Lower lobe of right lung (tissue), 2 donors: ENCODE results near the gene ITGA3. TPM values are rescaled to one million over a fixed set of nuclear protein-coding genes. Genes with fewer than 3 reads are reported as not detected.
A peak's percentile ranks its signal among the peaks of the same experiment; 100 is the strongest.

ENCODE experiments used
- ATAC-seq, 2 donors: fragments of 200-7000 bp; cut with Tn5 transposase; one replicate each; pipeline ENCODE4 v1.9.1; 2020 to 2022; ENCODE audit warnings: mild to moderate bottlenecking in 2 of 2, moderate library complexity in 2 of 2
- DNase-seq: peaks from one replicate; pipeline ENCODE4 v3.0.0-alpha.2; 2020
- H3K27ac ChIP-seq: fragments of 200-600 bp; one replicate; pipeline ENCODE4 v1.8.0; 2022
- H3K27me3 ChIP-seq: fragments of 200-600 bp; one replicate; pipeline ENCODE4 v1.8.0; 2022; ENCODE audit warnings: low read depth
- H3K36me3 ChIP-seq: fragments of 200-600 bp; one replicate; pipeline ENCODE4 v1.8.0; 2022; ENCODE audit warnings: mild to moderate bottlenecking
- H3K4me1 ChIP-seq: fragments of 200-600 bp; one replicate; pipeline ENCODE4 v1.8.0; 2022
- H3K4me3 ChIP-seq: fragments of 200-600 bp; one replicate; pipeline ENCODE4 v1.8.0; 2022; ENCODE audit warnings: mild to moderate bottlenecking
- H3K9me3 ChIP-seq: fragments of 200-600 bp; one replicate; pipeline ENCODE4 v1.8.0; 2022
- intact Hi-C: fragments of 100-400 bp; cut with DNase I; formaldehyde crosslinking; loops from one replicate; pipeline ENCODE4 v1.11.0; 2022
- total RNA-seq: library from RNA; stranded (reverse); fragmentation: NEBNext Ultra II Directional; extraction: Animal tissue kit (Norgen Biotek cat#: 25700); gene quantifications from one replicate; pipeline ENCODE4 v1.2.1, GENCODE V29; 2021
- TF ChIP-seq, protein P1 (sequence below): fragments of 200-600 bp; IDR thresholded peaks from one replicate; pipeline ENCODE4 v1.8.0; 2022; ENCODE audit warnings: antibody characterized with exemption, mild to moderate bottlenecking
- donor health status: DM: no; HTN: yes; CAD: no; lungs with severe emphysema.

Gene ITGA3
- total RNA-seq, 1 donor from 2014 or later, result 162 TPM

DNA sequence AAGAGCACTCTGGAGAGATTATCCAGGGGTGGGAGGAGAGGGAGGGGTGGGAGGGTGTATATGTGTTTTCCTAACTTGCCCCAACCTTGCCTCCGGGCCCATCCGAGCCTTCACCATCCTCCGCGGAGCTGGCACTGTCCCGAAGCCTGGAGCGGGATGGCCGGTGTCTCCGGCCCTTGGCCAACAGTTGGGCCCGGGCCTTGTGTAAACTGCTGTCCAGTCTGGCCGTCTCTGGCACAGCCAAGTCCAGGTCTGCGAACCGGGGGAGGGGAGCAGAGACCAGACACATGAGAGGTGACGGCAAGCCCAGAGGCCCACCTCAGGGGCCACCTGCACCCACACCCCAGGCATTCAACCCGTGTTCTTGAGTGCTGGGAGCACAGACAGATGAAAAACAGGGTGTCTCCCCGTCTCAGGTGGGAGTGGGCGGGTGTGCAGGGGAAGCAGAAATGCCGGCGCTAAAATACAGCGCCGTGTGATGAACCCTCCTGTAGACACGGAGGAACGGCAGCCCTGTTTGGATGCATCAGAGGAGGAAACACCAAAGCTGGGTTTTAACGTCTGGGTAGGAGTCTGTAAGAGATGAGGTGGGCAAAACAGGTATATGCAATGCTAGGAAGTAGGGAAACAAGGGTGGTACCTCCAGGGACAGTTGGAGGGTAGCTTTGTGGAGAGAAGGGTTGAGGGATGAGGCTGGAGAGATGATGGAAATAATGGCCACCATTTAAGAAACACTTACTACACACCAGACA lies 62.3 kb downstream of the ITGA3 start:
- no peak overlapping the region for H3K4me3 ChIP-seq
- intact Hi-C loops, result no loop called here
- H3K27ac ChIP-seq, result no peak overlapping the region
- ATAC-seq (no peak), DNase-seq (no peak)
- H3K27me3 ChIP-seq, result peaks cover 43% of the 10 kb centered on the region
- peaks cover 8% of the 10 kb centered on the region for H3K4me1 ChIP-seq
- no peaks in the 10 kb centered on the region for H3K9me3 ChIP-seq
- TF ChIP-seq, protein P1, sequence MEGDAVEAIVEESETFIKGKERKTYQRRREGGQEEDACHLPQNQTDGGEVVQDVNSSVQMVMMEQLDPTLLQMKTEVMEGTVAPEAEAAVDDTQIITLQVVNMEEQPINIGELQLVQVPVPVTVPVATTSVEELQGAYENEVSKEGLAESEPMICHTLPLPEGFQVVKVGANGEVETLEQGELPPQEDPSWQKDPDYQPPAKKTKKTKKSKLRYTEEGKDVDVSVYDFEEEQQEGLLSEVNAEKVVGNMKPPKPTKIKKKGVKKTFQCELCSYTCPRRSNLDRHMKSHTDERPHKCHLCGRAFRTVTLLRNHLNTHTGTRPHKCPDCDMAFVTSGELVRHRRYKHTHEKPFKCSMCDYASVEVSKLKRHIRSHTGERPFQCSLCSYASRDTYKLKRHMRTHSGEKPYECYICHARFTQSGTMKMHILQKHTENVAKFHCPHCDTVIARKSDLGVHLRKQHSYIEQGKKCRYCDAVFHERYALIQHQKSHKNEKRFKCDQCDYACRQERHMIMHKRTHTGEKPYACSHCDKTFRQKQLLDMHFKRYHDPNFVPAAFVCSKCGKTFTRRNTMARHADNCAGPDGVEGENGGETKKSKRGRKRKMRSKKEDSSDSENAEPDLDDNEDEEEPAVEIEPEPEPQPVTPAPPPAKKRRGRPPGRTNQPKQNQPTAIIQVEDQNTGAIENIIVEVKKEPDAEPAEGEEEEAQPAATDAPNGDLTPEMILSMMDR, result no peak
- no peaks in the 10 kb centered on the region for H3K36me3 ChIP-seq

DNA sequence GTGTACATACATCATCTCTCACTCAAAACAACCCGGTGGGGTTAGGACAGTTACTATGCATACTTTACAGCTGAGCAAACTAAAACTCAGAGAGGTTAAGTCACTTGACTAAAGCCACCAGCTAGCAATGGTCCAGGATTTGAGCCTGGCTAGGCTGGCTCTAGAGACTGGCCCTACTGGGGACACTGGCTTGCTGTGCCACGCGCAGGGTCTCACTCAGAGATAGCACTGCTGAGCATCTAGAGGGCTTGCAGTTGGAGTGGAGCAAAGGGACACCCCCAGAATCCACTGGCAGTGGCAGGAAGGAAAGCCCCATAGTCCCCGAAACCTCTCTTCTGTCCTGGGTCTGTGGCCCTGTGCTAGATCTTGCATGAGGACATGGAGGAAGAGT lies 62.9 kb downstream of the ITGA3 start:
- intact Hi-C loops, result no loop called here

DNA sequence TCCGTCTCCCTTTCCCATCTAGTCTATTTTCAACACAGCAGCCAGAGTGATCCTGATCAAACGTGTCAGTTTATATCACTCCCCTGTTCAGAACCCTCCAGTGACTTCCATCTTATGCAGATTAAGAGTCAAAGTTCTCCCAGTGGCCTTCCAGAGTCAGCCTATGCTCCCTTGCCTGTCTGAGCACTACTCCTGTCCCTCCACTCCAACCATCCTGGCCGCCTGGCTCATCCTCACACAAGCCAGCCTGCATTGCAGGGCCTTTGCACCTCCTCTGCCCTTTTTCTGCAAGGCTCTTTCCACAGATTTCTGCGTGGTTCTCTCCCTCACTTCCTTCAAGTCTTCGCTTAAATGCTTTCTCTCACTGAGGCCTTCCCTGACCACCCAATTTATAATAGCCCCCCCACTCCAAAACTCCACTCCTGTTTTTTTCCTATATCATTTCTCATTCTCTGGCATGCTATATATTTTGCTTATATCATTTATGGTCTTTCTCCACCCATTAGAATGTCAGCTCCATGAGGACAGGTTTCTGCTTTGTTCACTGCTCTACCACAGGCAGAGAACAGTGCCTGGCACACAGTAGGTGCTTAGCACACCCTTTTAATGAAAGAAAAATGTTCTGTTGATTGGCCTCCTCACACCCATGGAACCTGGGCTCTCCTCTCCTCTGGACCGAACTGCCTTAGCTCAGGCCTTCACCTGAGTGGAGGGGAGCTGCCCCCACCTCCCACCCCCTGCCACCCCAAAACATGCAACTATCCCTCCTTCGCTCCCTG lies 64.8 kb downstream of the ITGA3 start:
- peaks cover 8% of the 10 kb centered on the region for H3K4me1 ChIP-seq
- DNase-seq, result no peak
- TF ChIP-seq, protein P1, result no peak

More for the DNA sequence above, 62.9 kb downstream of the ITGA3 start:
- Histone ChIP-seq H3K36me3 (no peaks in the 10 kb centered on the region), H3K4me1 (peaks cover 8% of the 10 kb centered on the region), H3K4me3 (no peak overlapping the region), H3K27ac (no peak overlapping the region), H3K9me3 (no peaks in the 10 kb centered on the region), H3K27me3 (peaks cover 43% of the 10 kb centered on the region)
- TF ChIP-seq, protein P1, result no peak
- DNase-seq, result no peak
- ATAC-seq, result no peak

DNA sequence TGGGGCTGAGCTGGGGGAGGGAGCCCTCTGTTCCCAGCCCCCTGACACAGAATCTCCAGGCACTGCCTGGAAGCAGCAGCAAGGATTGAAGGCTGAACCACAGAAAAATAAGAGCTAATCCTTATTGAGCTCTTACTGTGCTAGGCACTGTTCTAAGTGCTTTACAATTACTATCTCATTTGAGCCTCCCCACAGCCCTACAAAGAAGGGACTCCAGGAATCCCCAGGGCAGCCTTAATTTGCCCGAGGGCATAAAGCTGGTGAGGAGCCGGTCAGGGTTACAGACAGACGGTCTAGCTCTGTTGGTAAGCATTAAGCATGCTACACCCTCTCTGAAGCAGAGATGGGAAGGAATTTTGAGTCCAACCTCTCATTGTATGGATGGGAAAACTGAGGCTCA lies 67.0 kb downstream of the ITGA3 start:
- H3K27me3 ChIP-seq, result peaks cover 19% of the 10 kb centered on the region
- no peaks in the 10 kb centered on the region for H3K36me3 ChIP-seq
- TF ChIP-seq, protein P1, result no peak
- ATAC-seq, result no peak
- no peak overlapping the region for H3K27ac ChIP-seq
- intact Hi-C loops, result no loop called here
- H3K9me3 ChIP-seq, result no peaks in the 10 kb centered on the region
- H3K4me3 ChIP-seq, result no peak overlapping the region
- peaks cover 8% of the 10 kb centered on the region for H3K4me1 ChIP-seq
- no peak for DNase-seq

More for the DNA sequence above, 64.8 kb downstream of the ITGA3 start:
- Histone ChIP-seq H3K9me3 (no peaks in the 10 kb centered on the region), H3K27me3 (peaks cover 36% of the 10 kb centered on the region), H3K27ac (no peak overlapping the region), H3K4me3 (no peak overlapping the region), H3K36me3 (no peaks in the 10 kb centered on the region)
- ATAC-seq, result no peak
- intact Hi-C loops, result no loop called here

DNA sequence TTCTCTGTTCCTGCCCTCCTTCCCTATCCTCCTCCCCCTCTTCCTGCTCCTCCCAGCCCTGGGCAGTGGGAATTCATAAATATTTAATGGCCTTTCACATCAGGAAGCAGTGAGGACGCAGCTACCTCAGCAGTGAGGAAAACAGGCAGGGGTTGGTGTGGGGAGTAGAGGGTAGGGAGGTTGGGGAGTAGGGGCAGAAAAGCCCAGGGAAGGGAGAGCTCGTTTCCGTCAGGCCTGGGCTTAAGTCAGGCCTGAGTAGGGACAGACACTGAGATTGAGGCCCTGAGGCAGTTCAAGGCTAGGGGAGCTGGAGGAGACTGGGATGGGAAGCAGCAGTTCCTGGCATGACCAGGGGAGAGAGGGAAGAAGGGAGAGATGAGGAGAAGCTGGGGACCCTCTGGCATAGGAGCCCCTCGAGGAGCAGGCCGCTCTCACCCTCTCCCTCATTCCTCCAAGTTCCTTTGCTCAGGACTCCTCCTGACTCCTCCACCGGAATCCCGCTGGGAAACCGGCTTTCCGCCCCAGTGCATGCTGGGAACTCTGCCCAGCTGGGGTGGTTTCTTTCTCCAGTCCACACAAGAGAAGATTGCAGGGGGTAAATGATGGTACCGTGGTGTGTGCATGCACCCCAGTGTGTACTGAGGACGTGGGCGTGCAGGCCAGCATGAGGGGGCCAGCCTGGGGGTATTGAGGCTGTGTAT lies 67.9 kb downstream of the ITGA3 start:
- DNase-seq (no peak), ATAC-seq (no peak)
- TF ChIP-seq, protein P1, result no peak
- Histone ChIP-seq H3K27me3 (peaks cover 16% of the 10 kb centered on the region), H3K4me1 (peaks cover 13% of the 10 kb centered on the region), H3K36me3 (no peaks in the 10 kb centered on the region), H3K4me3 (no peak overlapping the region), H3K27ac (peak overlapping the region; percentile 63), H3K9me3 (no peaks in the 10 kb centered on the region)
- intact Hi-C loops, result no loop called here
